Mesendoderm (in vitro differentiated cells): ENCODE results near the gene DAND5.

ENCODE experiments used
- DNase-seq: peaks from one replicate; pipeline ENCODE4 v3.0.0; 2013
- H2AK5ac ChIP-seq: 2 replicates; pipeline ENCODE4 v1.6.1; 2013; ENCODE audit warnings: low read length, inconsistent platforms
- H2BK120ac ChIP-seq: 2 replicates; pipeline ENCODE4 v1.6.1; 2013; ENCODE audit warnings: low read depth, mild to moderate bottlenecking, low read length, moderate library complexity, mixed read lengths
- H2BK15ac ChIP-seq: replicated peaks from 2 replicates; pipeline ENCODE4 v1.6.1; 2013; ENCODE audit warnings: low read depth, mild to moderate bottlenecking, moderate library complexity
- H2BK5ac ChIP-seq: 2 replicates; pipeline ENCODE4 v1.6.1; 2013; ENCODE audit warnings: low read length, inconsistent platforms
- H3K18ac ChIP-seq: 2 replicates; pipeline ENCODE4 v1.6.1; 2013; ENCODE audit warnings: mild to moderate bottlenecking, low read length, mixed read lengths
- H3K23ac ChIP-seq: one replicate; pipeline ENCODE4 v1.6.1; 2013; ENCODE audit warnings: low read length
- H3K27ac ChIP-seq: 2 replicates; pipeline ENCODE4 v1.5.1; 2013; ENCODE audit warnings: low read depth, mild to moderate bottlenecking, inconsistent platforms, low read length, moderate library complexity
- H3K27me3 ChIP-seq: 2 replicates; pipeline ENCODE4 v1.6.1; 2013; ENCODE audit warnings: low read length, control low read depth, mild to moderate bottlenecking, inconsistent platforms; ENCODE audit not compliant: insufficient read depth, poor library complexity
- H3K36me3 ChIP-seq: 2 replicates; pipeline ENCODE4 v1.6.1; 2013; ENCODE audit warnings: low read length, inconsistent platforms; ENCODE audit not compliant: control insufficient read depth, insufficient read depth
- H3K4ac ChIP-seq: one replicate; pipeline ENCODE4 v1.6.1; 2013; ENCODE audit warnings: low read depth, mild to moderate bottlenecking, low read length, moderate library complexity
- H3K4me1 ChIP-seq: 2 replicates; pipeline ENCODE4 v1.6.1; 2013; ENCODE audit warnings: low read depth, low read length, inconsistent platforms; ENCODE audit not compliant: control insufficient read depth
- H3K4me2 ChIP-seq: 2 replicates; pipeline ENCODE4 v1.6.1; 2013; ENCODE audit warnings: low read length
- H3K4me3 ChIP-seq: 2 replicates; pipeline ENCODE4 v1.5.1; 2013; ENCODE audit warnings: mild to moderate bottlenecking, low read length
- H3K56ac ChIP-seq: one replicate; pipeline ENCODE4 v1.6.1; 2013; ENCODE audit warnings: low read length
- H3K79me1 ChIP-seq: 2 replicates; pipeline ENCODE4 v1.6.1; 2013; ENCODE audit warnings: low read length, inconsistent platforms
- H3K79me2 ChIP-seq: 2 replicates; pipeline ENCODE4 v1.6.1; 2013; ENCODE audit warnings: mild to moderate bottlenecking, low read length; ENCODE audit not compliant: control insufficient read depth, insufficient read depth
- H3K9ac ChIP-seq: 2 replicates; pipeline ENCODE4 v1.6.1; 2013; ENCODE audit warnings: low read length, inconsistent platforms
- H4K5ac ChIP-seq: one replicate; pipeline ENCODE4 v1.6.1; 2013; ENCODE audit warnings: low read length
- H4K8ac ChIP-seq: one replicate; pipeline ENCODE4 v1.6.1; 2013; ENCODE audit warnings: low read depth, mild to moderate bottlenecking, control low read depth, low read length, moderate library complexity
- WGBS: extraction: QIAGEN DNeasy Blood & Tissue Kit; methylation state at CpG from one replicate; pipeline ENCODE4 v1.1.7; 2013; ENCODE audit warnings: low lambda C conversion rate, missing lambda C conversion rate; ENCODE audit not compliant: insufficient coverage; ENCODE audit errors: extremely low coverage; 5-methylcytosine and 5-hydroxymethylcytosine counted together

Gene DAND5

DNA sequence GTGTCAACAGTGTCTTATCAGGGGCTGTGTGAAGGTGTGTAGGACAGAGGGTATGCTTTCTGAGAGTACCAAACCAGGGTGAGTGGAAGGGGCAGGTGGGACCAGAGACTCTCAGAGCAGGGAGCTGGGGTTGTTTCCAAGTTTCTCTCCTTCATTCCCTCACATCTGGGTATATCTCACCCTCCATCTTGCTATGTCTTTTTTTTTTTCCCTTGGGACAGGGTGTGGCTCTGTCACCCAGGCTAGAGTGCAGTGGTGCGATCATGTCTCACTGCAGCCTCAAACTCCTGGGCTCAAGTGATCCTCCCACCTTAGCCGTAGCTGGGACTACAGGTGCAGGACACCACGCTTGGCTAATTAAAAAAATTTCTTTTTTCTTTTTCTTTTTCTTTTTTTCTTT is 10.6 kb downstream of the DAND5 start:
- no peaks in the 10 kb centered on the region for H3K4me1 ChIP-seq
- H3K4me2 ChIP-seq, result no peak overlapping the region
- no peak overlapping the region for H2BK15ac ChIP-seq
- no peak overlapping the region for H3K4ac ChIP-seq
- H2BK120ac ChIP-seq, result no peak overlapping the region
- no peak overlapping the region for H4K5ac ChIP-seq
- whole genome bisulfite sequencing, result no CpG with 5 or more reads among the region's 3 CpGs
- no peak for DNase-seq
- no peak overlapping the region for H3K56ac ChIP-seq
- H3K9ac ChIP-seq, result no peak overlapping the region
- H3K79me1 ChIP-seq, result no peaks in the 10 kb centered on the region
- no peaks in the 10 kb centered on the region for H3K27me3 ChIP-seq
- H4K8ac ChIP-seq, result no peak overlapping the region
- no peak overlapping the region for H2AK5ac ChIP-seq
- H3K79me2 ChIP-seq, result no peaks in the 10 kb centered on the region
- no peak overlapping the region for H3K27ac ChIP-seq
- H3K36me3 ChIP-seq, result no peaks in the 10 kb centered on the region
- no peak overlapping the region for H3K18ac ChIP-seq
- no peak overlapping the region for H2BK5ac ChIP-seq
- H3K23ac ChIP-seq, result no peak overlapping the region
- H3K4me3 ChIP-seq, result no peak overlapping the region

- Histone ChIP-seq H3K27ac (no peak overlapping the region), H3K27me3 (peaks cover 2% of the 10 kb centered on the region)
- WGBS, result no CpG with 5 or more reads among the region's 6 CpGs
These were observed 13.3 kb downstream of the DAND5 start for GRCh38 chr19:12982648-12983047.

DNA sequence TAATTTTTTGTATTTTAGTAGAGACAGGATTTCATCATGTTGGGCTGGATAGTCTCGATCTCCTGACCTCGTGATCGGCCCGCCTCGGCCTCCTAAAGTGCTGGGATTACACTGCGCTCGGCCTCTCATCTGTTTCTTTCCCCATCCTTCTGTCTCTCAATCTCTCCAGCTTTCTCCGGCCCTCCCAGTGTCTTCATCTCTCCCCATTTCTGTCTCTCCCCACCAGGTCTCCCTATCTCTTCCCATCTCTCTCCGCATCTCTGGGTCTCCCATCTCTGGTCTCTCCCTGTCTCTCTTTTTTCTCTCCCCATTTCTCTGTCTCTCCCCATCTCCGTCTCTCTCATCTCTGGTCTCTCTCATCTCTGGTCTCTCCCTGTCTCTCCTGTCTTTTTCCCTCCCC is 13.7 kb downstream of the DAND5 start:
- Histone ChIP-seq H3K79me2 (no peaks in the 10 kb centered on the region), H2BK120ac (no peak overlapping the region), H3K4me2 (no peak overlapping the region), H3K4me1 (no peaks in the 10 kb centered on the region), H3K79me1 (no peaks in the 10 kb centered on the region), H3K27me3 (peaks cover 2% of the 10 kb centered on the region), H2BK5ac (no peak overlapping the region), H4K5ac (no peak overlapping the region), H3K18ac (no peak overlapping the region), H3K27ac (no peak overlapping the region), H4K8ac (no peak overlapping the region), H3K36me3 (no peaks in the 10 kb centered on the region), H3K4ac (no peak overlapping the region), H2AK5ac (no peak overlapping the region), H3K4me3 (no peak overlapping the region), H3K9ac (no peak overlapping the region), H3K56ac (no peak overlapping the region), H3K23ac (no peak overlapping the region), H2BK15ac (no peak overlapping the region)
- no peak for DNase-seq
- no CpG with 5 or more reads among the region's 10 CpGs for WGBS

More at GRCh38 chr19:12982648-12983047, 13.3 kb downstream of the DAND5 start:
- H2BK5ac ChIP-seq, result no peak overlapping the region
- H3K9ac ChIP-seq, result no peak overlapping the region
- no peak overlapping the region for H2AK5ac ChIP-seq
- no peaks in the 10 kb centered on the region for H3K4me1 ChIP-seq
- no peak for DNase-seq
- no peak overlapping the region for H3K56ac ChIP-seq
- H3K36me3 ChIP-seq, result no peaks in the 10 kb centered on the region
- H3K4me3 ChIP-seq, result no peak overlapping the region
- H3K4me2 ChIP-seq, result no peak overlapping the region
- no peaks in the 10 kb centered on the region for H3K79me1 ChIP-seq
- H2BK120ac ChIP-seq, result no peak overlapping the region
- H3K23ac ChIP-seq, result no peak overlapping the region
- H4K8ac ChIP-seq, result no peak overlapping the region
- H3K79me2 ChIP-seq, result no peaks in the 10 kb centered on the region
- no peak overlapping the region for H2BK15ac ChIP-seq
- H3K18ac ChIP-seq, result no peak overlapping the region
- no peak overlapping the region for H3K4ac ChIP-seq
- no peak overlapping the region for H4K5ac ChIP-seq

- no peak overlapping the region for H4K5ac ChIP-seq
- H2BK15ac ChIP-seq, result no peak overlapping the region
- H3K27me3 ChIP-seq, result peaks cover 2% of the 10 kb centered on the region
- H3K79me1 ChIP-seq, result no peaks in the 10 kb centered on the region
- no peak overlapping the region for H3K23ac ChIP-seq
- H3K4ac ChIP-seq, result no peak overlapping the region
- no peak overlapping the region for H2AK5ac ChIP-seq
- no peak overlapping the region for H3K27ac ChIP-seq
- DNase-seq, result peak; percentile 80
- H3K4me1 ChIP-seq, result no peaks in the 10 kb centered on the region
- H3K36me3 ChIP-seq, result no peaks in the 10 kb centered on the region
- no peak overlapping the region for H3K18ac ChIP-seq
- WGBS, result 100% methylated on average over 2 of the region's 51 CpGs
- no peak overlapping the region for H3K4me2 ChIP-seq
- no peak overlapping the region for H4K8ac ChIP-seq
- no peak overlapping the region for H2BK5ac ChIP-seq
- no peak overlapping the region for H3K9ac ChIP-seq
- H3K79me2 ChIP-seq, result no peaks in the 10 kb centered on the region
- no peak overlapping the region for H2BK120ac ChIP-seq
- no peak overlapping the region for H3K4me3 ChIP-seq
- no peak overlapping the region for H3K56ac ChIP-seq
These were observed 14.3 kb downstream of the DAND5 start for GRCh38 chr19:12983542-12984142.

DNA sequence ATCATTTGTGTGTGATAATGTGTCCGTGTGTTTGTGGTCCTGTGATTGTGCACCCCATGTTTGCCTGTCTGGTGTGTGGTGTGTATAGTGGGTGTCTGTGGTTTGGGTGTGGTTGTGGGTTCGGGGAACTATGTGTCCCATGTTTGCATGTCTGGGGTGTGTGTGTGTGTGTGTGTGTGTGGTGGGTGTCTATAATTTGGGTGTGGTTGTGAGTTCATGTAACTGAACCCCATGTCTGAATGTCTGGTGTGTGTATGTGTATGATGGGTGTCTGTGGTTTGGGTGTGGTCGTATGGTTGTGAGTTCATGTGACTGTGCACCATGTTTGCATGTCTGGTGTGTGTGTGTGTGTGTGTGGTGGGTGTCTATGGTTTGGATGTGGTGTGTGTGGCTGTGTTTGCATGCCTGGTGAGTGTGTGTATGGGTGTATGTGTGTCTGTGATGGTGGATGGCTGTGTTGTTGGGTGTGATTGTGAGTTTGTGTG is 14.8 kb downstream of the DAND5 start:
- Histone ChIP-seq H3K36me3 (no peaks in the 10 kb centered on the region), H3K18ac (no peak overlapping the region), H3K79me2 (no peaks in the 10 kb centered on the region), H3K4me1 (no peaks in the 10 kb centered on the region), H2BK120ac (no peak overlapping the region), H3K9ac (no peak overlapping the region), H3K27ac (no peak overlapping the region), H4K8ac (no peak overlapping the region), H4K5ac (no peak overlapping the region), H3K23ac (no peak overlapping the region), H3K79me1 (no peaks in the 10 kb centered on the region), H2AK5ac (no peak overlapping the region), H2BK5ac (no peak overlapping the region), H3K56ac (no peak overlapping the region), H3K4me2 (no peak overlapping the region), H3K27me3 (peaks cover 2% of the 10 kb centered on the region), H3K4me3 (no peak overlapping the region), H2BK15ac (no peak overlapping the region), H3K4ac (no peak overlapping the region)
- no CpG with 5 or more reads among the region's 3 CpGs for WGBS
- no peak for DNase-seq

DNA sequence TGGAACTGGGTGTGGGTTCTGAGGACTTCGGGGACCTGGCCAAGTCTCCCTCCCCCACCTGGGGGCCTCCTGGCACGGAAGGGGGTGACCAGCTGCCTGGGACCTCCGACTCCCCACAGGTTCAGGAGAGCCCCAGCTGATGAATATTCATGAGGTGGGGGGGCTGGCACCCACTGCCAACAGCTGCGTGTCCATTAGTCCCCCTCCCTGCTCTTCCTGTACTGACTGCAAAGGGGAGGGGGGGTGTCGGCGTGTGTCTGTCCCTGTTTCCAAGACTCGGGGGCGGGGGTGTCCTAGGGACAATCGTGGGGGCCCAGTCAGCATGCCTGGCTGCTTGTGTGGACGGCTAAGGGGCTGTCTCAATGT is 15.3 kb downstream of the DAND5 start:
- Histone ChIP-seq H3K4me1 (no peaks in the 10 kb centered on the region), H2AK5ac (no peak overlapping the region), H3K4ac (no peak overlapping the region), H3K4me3 (no peak overlapping the region), H3K56ac (no peak overlapping the region), H2BK120ac (no peak overlapping the region), H3K4me2 (no peak overlapping the region), H3K27me3 (peaks cover 2% of the 10 kb centered on the region), H3K79me1 (no peaks in the 10 kb centered on the region), H2BK5ac (no peak overlapping the region), H3K79me2 (no peaks in the 10 kb centered on the region), H2BK15ac (no peak overlapping the region), H3K9ac (no peak overlapping the region), H3K27ac (no peak overlapping the region), H3K23ac (no peak overlapping the region), H3K18ac (no peak overlapping the region), H4K5ac (no peak overlapping the region), H3K36me3 (no peaks in the 10 kb centered on the region), H4K8ac (no peak overlapping the region)
- WGBS, result no CpG with 5 or more reads among the region's 10 CpGs
- DNase-seq, result no peak
